OCI-LY7 (cell line): ENCODE results near the gene SERPINA5. TPM values are rescaled to one million over a fixed set of nuclear protein-coding genes. Genes with fewer than 3 reads are reported as not detected.
"Not testable (repeated sequence)": the region's sequence is repeated elsewhere in the genome, so short reads cannot be mapped to it uniquely, and the experiment has no call there.

ENCODE experiments used
- BruUV-seq: library from RNA; stranded (reverse); fragments of 400-500 nt; replicated peaks from 2 replicates; lab custom pipeline; 2021; lab: Mats Ljungman, UMichigan
- CTCF ChIA-PET: fragments of 300-600 bp; sonication (Branson Sonifier 250); formaldehyde crosslinking; loops from one replicate; lab custom pipeline; 2022; ENCODE audit warnings: antibody characterized with exemption; ENCODE audit not compliant: unreplicated experiment; lab: Charles Lee
- POLR2A ChIA-PET: fragments of 300-600 bp; sonication (Branson Sonifier 250); formaldehyde crosslinking; loops from one replicate; lab custom pipeline; 2022; ENCODE audit warnings: antibody characterized with exemption; lab: Charles Lee
- DNase-seq: peaks from one replicate; pipeline ENCODE4 v3.0.0-alpha.2; 2015; ENCODE audit warnings: low spot score
- H2AFZ ChIP-seq: fragments of 200-600 bp; sonication (generic), shearing (Covaris generic); 2 replicates; pipeline ENCODE4 v1.6.1; 2014; ENCODE audit warnings: mild to moderate bottlenecking, antibody characterized with exemption, low read length, moderate library complexity
- H3K27ac ChIP-seq: fragments of 200-600 bp; sonication (generic); 2 replicates; pipeline ENCODE4 v1.5.1; 2014; ENCODE audit warnings: mixed run types, low read depth, mild to moderate bottlenecking, moderate library complexity, low read length, inconsistent platforms; ENCODE audit not compliant: poor library complexity, severe bottlenecking
- H3K36me3 ChIP-seq: fragments of 200-600 bp; sonication (generic); 2 replicates; pipeline ENCODE4 v1.6.1; 2014; ENCODE audit warnings: mild to moderate bottlenecking, antibody characterized with exemption, low read length, moderate library complexity, mixed read lengths; ENCODE audit not compliant: insufficient read depth
- H3K4me1 ChIP-seq: fragments of 200-600 bp; sonication (generic); 2 replicates; pipeline ENCODE4 v1.5.1; 2014; ENCODE audit warnings: mild to moderate bottlenecking, low read length; ENCODE audit not compliant: insufficient read depth, poor library complexity, severe bottlenecking
- H3K4me2 ChIP-seq: fragments of 200-600 bp; sonication (generic); 2 replicates; pipeline ENCODE4 v1.6.1; 2014; ENCODE audit warnings: mild to moderate bottlenecking, low read length
- H3K4me3 ChIP-seq: fragments of 200-600 bp; sonication (generic); 2 replicates; pipeline ENCODE4 v1.5.1; 2014; ENCODE audit warnings: mild to moderate bottlenecking, low read depth, low read length; ENCODE audit not compliant: poor library complexity, severe bottlenecking
- H3K79me2 ChIP-seq: fragments of 200-600 bp; sonication (generic); 2 replicates; pipeline ENCODE4 v1.6.1; 2016; ENCODE audit warnings: low read depth, mild to moderate bottlenecking, low read length, moderate library complexity, mixed read lengths; ENCODE audit not compliant: insufficient read depth
- H3K9me2 ChIP-seq: fragments of 200-600 bp; sonication (generic); 2 replicates; pipeline ENCODE4 v1.6.1; 2016; ENCODE audit warnings: mild to moderate bottlenecking, low read length, mixed read lengths; ENCODE audit not compliant: insufficient read depth
- H3K9me3 ChIP-seq: fragments of 200-600 bp; sonication (generic); 2 replicates; pipeline ENCODE4 v1.6.1; 2014; ENCODE audit warnings: mild to moderate bottlenecking, mixed run types, low read length, mixed read lengths
- H4K20me1 ChIP-seq: fragments of 200-600 bp; sonication (generic); 2 replicates; pipeline ENCODE4 v1.6.1; 2014; ENCODE audit warnings: mild to moderate bottlenecking, antibody characterized with exemption, low read length, moderate library complexity, mixed read lengths; ENCODE audit not compliant: insufficient read depth
- EZH2phosphoT487 ChIP-seq: fragments of 200-600 bp; sonication (generic); IDR thresholded peaks from 2 replicates; pipeline ENCODE4 v1.6.1; 2018; ENCODE audit warnings: low read depth, borderline replicate concordance, mild to moderate bottlenecking, mixed run types, antibody characterized with exemption, low read length, moderate library complexity, mixed read lengths
- intact Hi-C: fragments of 100-400 bp; cut with micrococcal nuclease; formaldehyde crosslinking; loops from one replicate; pipeline ENCODE4 v1.10.0; 2022; ENCODE audit not compliant: unreplicated experiment
- total RNA-seq, 2 experiments: library from RNA; depleted of rRNA in 1 of 2; stranded (reverse); fragments of >200 nt in 1 of 2; shearing (Covaris generic) in 1 of 2; gene quantifications; 2 replicates each; pipeline ENCODE4 v1.2.3, GENCODE V29; 2014 to 2022
- TF ChIP-seq, protein P1 (sequence below): fragments of 200-600 bp; sonication (generic); conservative IDR thresholded peaks from 2 replicates; pipeline ENCODE4 v1.5.1; 2014; ENCODE audit warnings: mild to moderate bottlenecking, antibody characterized with exemption, low read length, moderate library complexity, mixed read lengths

The SERPINA5 gene
- total RNA-seq, 2 experiments from 2014 or later, result not detected

DNA sequence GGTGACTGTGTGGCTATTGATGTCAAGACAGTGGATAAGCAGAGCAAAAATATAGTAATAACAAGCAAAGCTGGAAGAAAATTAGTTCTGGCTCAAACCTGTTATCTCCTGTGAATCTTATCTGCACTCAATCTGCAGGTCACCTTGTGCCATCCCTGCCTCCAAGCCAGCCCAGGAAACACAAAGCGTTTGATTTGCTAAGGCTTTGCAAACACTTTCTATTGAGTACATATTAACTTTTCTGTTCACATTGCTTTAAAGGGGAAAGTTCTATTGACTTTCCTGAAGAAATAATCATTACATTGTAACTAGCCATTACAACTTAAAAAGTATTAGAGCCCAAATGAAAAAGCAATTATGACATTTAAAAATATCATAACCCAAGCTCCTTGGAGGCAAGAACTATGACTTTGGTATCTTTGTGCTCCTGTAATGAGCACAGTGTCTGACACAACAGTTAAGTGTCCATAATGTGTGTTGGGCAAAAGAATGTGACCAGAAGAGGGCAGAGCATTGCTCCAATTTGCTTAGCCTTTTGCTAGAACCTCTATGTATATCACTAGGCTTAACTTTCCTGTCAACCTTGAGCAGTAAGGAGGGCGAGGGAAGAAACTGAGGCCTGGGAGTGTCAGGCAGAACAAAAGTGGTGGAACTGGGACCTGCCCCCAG lies 55.7 kb downstream of the SERPINA5 start:
- Histone ChIP-seq H4K20me1 (no peaks in the 10 kb centered on the region), H3K4me1 (no peaks in the 10 kb centered on the region), H3K4me2 (no peak overlapping the region), H3K79me2 (no peaks in the 10 kb centered on the region), H3K27ac (no peak overlapping the region), H3K9me2 (no peaks in the 10 kb centered on the region), H2AFZ (no peak overlapping the region), H3K4me3 (no peak overlapping the region), H3K36me3 (no peaks in the 10 kb centered on the region), H3K9me3 (no peaks in the 10 kb centered on the region)
- POLR2A ChIA-PET, result no interaction called here
- intact Hi-C loops, result no loop called here
- no TSS peak for BruUV-seq
- TF ChIP-seq, protein P1, sequence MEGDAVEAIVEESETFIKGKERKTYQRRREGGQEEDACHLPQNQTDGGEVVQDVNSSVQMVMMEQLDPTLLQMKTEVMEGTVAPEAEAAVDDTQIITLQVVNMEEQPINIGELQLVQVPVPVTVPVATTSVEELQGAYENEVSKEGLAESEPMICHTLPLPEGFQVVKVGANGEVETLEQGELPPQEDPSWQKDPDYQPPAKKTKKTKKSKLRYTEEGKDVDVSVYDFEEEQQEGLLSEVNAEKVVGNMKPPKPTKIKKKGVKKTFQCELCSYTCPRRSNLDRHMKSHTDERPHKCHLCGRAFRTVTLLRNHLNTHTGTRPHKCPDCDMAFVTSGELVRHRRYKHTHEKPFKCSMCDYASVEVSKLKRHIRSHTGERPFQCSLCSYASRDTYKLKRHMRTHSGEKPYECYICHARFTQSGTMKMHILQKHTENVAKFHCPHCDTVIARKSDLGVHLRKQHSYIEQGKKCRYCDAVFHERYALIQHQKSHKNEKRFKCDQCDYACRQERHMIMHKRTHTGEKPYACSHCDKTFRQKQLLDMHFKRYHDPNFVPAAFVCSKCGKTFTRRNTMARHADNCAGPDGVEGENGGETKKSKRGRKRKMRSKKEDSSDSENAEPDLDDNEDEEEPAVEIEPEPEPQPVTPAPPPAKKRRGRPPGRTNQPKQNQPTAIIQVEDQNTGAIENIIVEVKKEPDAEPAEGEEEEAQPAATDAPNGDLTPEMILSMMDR, result peak; percentile 45
- no peak for TF ChIP-seq EZH2phosphoT487
- no peak for DNase-seq
- CTCF ChIA-PET, result no interaction called here

DNA sequence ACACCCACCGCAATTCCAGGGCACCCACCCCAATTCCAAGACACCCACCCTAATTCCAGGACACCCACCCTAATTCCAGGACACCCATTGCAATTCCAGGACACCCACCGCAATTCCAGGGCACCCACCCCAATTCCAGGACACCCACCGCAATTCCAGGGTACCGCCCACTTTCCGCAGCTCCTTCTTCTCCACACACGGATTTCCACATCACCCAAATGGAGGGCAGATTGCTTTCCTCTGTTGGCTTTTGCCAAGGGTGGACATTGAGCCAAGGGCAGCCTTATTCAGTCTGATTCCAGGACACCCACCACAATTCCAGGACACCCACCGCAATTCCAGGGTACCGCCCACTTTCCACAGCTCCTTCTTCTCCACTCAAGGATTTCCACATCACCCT lies 56.6 kb downstream of the SERPINA5 start:
- H3K4me2 ChIP-seq, BruUV-seq: not testable (repeated sequence)

DNA sequence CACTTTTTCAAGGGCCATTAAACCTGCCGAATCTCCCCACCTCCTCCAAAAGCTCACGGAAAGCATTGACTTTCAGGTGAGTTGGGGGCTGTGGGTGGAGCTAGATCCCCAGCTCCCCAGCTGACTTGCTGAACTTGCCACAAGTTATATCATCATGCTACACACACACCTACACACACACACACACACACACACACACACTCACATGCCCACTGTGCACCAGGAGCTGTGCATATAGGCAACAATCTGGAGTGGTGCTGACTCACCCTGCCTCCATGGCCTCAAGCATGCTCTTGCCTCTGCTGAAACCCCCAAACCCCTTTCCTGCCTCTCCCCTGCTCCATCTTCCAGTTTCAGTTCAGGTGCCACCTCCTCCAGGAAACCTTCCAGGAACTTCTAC lies 57.1 kb downstream of the SERPINA5 start:
- intact Hi-C loops, result no loop called here
- no peak overlapping the region for H3K4me3 ChIP-seq
- no peak overlapping the region for H3K4me2 ChIP-seq
- no peaks in the 10 kb centered on the region for H4K20me1 ChIP-seq
- no peaks in the 10 kb centered on the region for H3K36me3 ChIP-seq
- ChIA-PET POLR2A (no interaction called here), CTCF (no interaction called here)
- H3K9me2 ChIP-seq, result no peaks in the 10 kb centered on the region
- no peak overlapping the region for H3K27ac ChIP-seq
- no peak for DNase-seq
- no peaks in the 10 kb centered on the region for H3K4me1 ChIP-seq
- TF ChIP-seq EZH2phosphoT487, result no peak
- TF ChIP-seq, protein P1, result no peak
- no peaks in the 10 kb centered on the region for H3K79me2 ChIP-seq
- no peaks in the 10 kb centered on the region for H3K9me3 ChIP-seq
- BruUV-seq, result no TSS peak
- no peak overlapping the region for H2AFZ ChIP-seq

More for the DNA sequence above, 56.6 kb downstream of the SERPINA5 start:
- CTCF ChIA-PET, result interaction anchor here (0.5 kb wide), 1 partner anchor 146 kb away, joined by 3 read pairs; no protein-coding TSS in a partner anchor
- H3K79me2 ChIP-seq, H3K36me3 ChIP-seq, H3K9me2 ChIP-seq, intact Hi-C loops, DNase-seq, H3K4me1 ChIP-seq, H3K9me3 ChIP-seq, POLR2A ChIA-PET, H3K4me3 ChIP-seq, H2AFZ ChIP-seq, H3K27ac ChIP-seq, H4K20me1 ChIP-seq: not testable (repeated sequence)
